SU-DHL-6 (cell line): ENCODE data around the gene SPINK6.

Experiments used
- H2AFZ ChIP-seq: fragments of 200-600 bp; sonication (generic); 2 replicates; pipeline ENCODE4 v1.6.1; 2014; ENCODE audit warnings: low read depth, mild to moderate bottlenecking, moderate library complexity, mixed read lengths, antibody characterized with exemption, low read length; ENCODE audit not compliant: severe bottlenecking
- H3F3A ChIP-seq: fragments of 200-600 bp; shearing (Covaris generic); 2 replicates; pipeline ENCODE4 v1.6.0; 2016; ENCODE audit warnings: antibody characterized with exemption, mild to moderate bottlenecking; ENCODE audit not compliant: insufficient read depth
- H3K27ac ChIP-seq: fragments of 200-600 bp; sonication (generic); 2 replicates; pipeline ENCODE4 v1.5.1; 2016; ENCODE audit warnings: low read depth, mild to moderate bottlenecking, low read length, moderate library complexity, mixed read lengths
- H3K27me3 ChIP-seq: fragments of 200-600 bp; sonication (generic), shearing (Covaris generic); 2 replicates; pipeline ENCODE4 v1.6.0; 2014; ENCODE audit warnings: mild to moderate bottlenecking, low read length
- H3K36me3 ChIP-seq: fragments of 200-600 bp; sonication (generic); 2 replicates; pipeline ENCODE4 v1.6.1; 2014; ENCODE audit warnings: mild to moderate bottlenecking, low read length, mixed read lengths
- H3K4me2 ChIP-seq: fragments of 300-600, 200-600 bp; shearing (Covaris generic), sonication (generic); 2 replicates; pipeline ENCODE4 v1.6.0; 2014; ENCODE audit warnings: low read length, low read depth, mild to moderate bottlenecking; ENCODE audit not compliant: poor library complexity, severe bottlenecking
- H3K4me3 ChIP-seq: fragments of 200-600 bp; sonication (generic); 2 replicates; pipeline ENCODE4 v1.5.1; 2014; ENCODE audit warnings: antibody characterized with exemption, low read length, mild to moderate bottlenecking, mixed read lengths; ENCODE audit not compliant: insufficient read depth, poor library complexity, severe bottlenecking
- H3K79me2 ChIP-seq: fragments of 200-600 bp; sonication (generic); 2 replicates; pipeline ENCODE4 v1.6.1; 2014; ENCODE audit warnings: mild to moderate bottlenecking, low read length, moderate library complexity; ENCODE audit not compliant: insufficient read depth
- H3K9ac ChIP-seq: fragments of 200-600 bp; sonication (generic); 2 replicates; pipeline ENCODE4 v1.7.0; 2014; ENCODE audit warnings: mild to moderate bottlenecking, low read length
- H3K9me2 ChIP-seq: fragments of 200-600 bp; sonication (generic); replicated peaks from 2 replicates; pipeline ENCODE4 v1.6.1; 2014; ENCODE audit warnings: low read length; ENCODE audit not compliant: insufficient read depth
- H3K9me3 ChIP-seq: fragments of 200-600 bp; sonication (generic); 2 replicates; pipeline ENCODE4 v1.6.1; 2014; ENCODE audit warnings: low read length, mixed read lengths; ENCODE audit not compliant: insufficient read depth
- H4K20me1 ChIP-seq: fragments of 200-600 bp; sonication (generic); 2 replicates; pipeline ENCODE4 v1.6.1; 2014; ENCODE audit warnings: low read depth, mild to moderate bottlenecking, antibody characterized with exemption, low read length, moderate library complexity, mixed read lengths
- EZH2phosphoT487 ChIP-seq: fragments of 200-600 bp; sonication (generic), shearing (Covaris generic); conservative IDR thresholded peaks from 2 replicates; pipeline ENCODE4 v1.6.1; 2018; ENCODE audit warnings: mild to moderate bottlenecking, antibody characterized with exemption, low read length, moderate library complexity, mixed read lengths
- TF ChIP-seq, protein P1 (sequence below): fragments of 200-600 bp; sonication (generic); IDR thresholded peaks from one replicate; pipeline ENCODE4 v1.5.1; 2017; ENCODE audit warnings: antibody characterized with exemption, mild to moderate bottlenecking, low read length, moderate library complexity; ENCODE audit not compliant: insufficient read depth, poor library complexity, severe bottlenecking

Gene SPINK6

DNA sequence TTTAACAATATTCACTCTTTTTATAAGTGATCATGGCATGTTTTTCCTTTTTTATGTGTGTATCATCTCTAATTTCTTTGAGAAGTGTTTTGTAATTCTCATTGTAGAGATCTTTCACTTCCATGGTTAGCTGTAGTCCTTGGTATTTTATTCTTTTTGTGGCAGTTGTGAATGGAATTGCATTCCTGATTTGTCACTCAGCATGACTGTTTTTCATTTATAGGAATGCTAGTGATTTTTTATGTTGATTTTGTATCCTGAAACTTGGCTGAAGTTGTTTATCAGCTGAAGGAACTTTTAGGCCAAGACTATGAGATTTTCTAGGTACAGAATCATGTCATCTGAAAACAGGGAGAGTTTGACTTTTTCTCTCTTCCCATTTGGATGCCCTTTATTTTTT, 52.6 kb downstream of the SPINK6 start:
- Histone ChIP-seq H3K4me2 (no peak overlapping the region), H3K9me2 (no peaks in the 10 kb centered on the region), H2AFZ (no peak overlapping the region), H3K9ac (no peak overlapping the region), H3K9me3 (no peaks in the 10 kb centered on the region), H3K36me3 (no peaks in the 10 kb centered on the region), H3F3A (no peaks in the 10 kb centered on the region), H3K27me3 (no peaks in the 10 kb centered on the region), H3K79me2 (no peaks in the 10 kb centered on the region), H4K20me1 (no peaks in the 10 kb centered on the region), H3K27ac (no peak overlapping the region), H3K4me3 (no peak overlapping the region)
- TF ChIP-seq, protein P1, sequence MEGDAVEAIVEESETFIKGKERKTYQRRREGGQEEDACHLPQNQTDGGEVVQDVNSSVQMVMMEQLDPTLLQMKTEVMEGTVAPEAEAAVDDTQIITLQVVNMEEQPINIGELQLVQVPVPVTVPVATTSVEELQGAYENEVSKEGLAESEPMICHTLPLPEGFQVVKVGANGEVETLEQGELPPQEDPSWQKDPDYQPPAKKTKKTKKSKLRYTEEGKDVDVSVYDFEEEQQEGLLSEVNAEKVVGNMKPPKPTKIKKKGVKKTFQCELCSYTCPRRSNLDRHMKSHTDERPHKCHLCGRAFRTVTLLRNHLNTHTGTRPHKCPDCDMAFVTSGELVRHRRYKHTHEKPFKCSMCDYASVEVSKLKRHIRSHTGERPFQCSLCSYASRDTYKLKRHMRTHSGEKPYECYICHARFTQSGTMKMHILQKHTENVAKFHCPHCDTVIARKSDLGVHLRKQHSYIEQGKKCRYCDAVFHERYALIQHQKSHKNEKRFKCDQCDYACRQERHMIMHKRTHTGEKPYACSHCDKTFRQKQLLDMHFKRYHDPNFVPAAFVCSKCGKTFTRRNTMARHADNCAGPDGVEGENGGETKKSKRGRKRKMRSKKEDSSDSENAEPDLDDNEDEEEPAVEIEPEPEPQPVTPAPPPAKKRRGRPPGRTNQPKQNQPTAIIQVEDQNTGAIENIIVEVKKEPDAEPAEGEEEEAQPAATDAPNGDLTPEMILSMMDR, result no peak
- TF ChIP-seq EZH2phosphoT487, result no peak

DNA sequence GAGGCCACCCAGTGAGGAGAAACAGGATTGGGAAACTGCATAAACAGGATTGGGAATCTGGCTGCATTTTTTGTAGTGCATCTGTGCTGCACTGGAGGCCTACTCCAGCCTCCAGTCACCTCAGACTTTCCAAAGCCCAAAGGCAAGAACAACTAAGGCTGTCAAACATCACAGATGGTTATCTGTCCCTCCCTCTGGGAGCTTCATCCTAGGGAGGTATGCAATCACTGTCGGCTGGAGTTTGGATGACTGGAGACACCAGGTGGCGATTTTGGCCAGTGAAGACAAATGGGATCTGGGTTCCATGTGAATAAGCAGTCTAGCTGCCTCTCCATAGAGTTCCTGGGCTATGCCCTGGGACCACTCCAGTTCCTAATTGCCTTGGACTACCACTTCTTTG, 56.4 kb downstream of the SPINK6 start:
- no peaks in the 10 kb centered on the region for H3K9me2 ChIP-seq
- no peak overlapping the region for H3K4me2 ChIP-seq
- no peaks in the 10 kb centered on the region for H4K20me1 ChIP-seq
- H3K36me3 ChIP-seq, result no peaks in the 10 kb centered on the region
- no peak overlapping the region for H2AFZ ChIP-seq
- no peak overlapping the region for H3K9ac ChIP-seq
- no peak overlapping the region for H3K27ac ChIP-seq
- H3F3A ChIP-seq, result no peaks in the 10 kb centered on the region
- H3K79me2 ChIP-seq, result no peaks in the 10 kb centered on the region
- no peak overlapping the region for H3K4me3 ChIP-seq
- TF ChIP-seq, protein P1, result no peak
- no peak for TF ChIP-seq EZH2phosphoT487
- no peaks in the 10 kb centered on the region for H3K9me3 ChIP-seq
- no peaks in the 10 kb centered on the region for H3K27me3 ChIP-seq

DNA sequence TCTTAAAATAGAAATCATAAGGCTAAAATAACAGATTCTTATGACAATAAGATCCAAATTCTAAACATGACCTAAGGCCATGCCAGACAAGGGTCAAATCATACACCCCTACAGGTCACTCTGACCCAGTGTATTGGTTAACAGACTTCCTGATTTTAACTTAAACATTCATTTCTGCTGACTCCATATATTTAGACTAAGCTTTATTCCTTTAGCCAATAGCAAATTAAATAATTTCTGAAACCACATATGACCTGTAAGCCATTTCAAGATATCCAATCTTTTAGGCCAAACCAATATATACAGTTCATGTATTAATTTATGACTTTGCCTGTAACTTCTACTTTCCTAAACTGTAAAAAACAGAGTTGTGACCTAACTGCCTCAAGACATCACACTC, 58.4 kb downstream of the SPINK6 start:
- no peak for TF ChIP-seq EZH2phosphoT487
- TF ChIP-seq, protein P1, result no peak
- Histone ChIP-seq H3K79me2 (no peaks in the 10 kb centered on the region), H4K20me1 (no peaks in the 10 kb centered on the region), H3K9me2 (no peaks in the 10 kb centered on the region), H3K36me3 (no peaks in the 10 kb centered on the region), H3F3A (no peaks in the 10 kb centered on the region), H3K27me3 (no peaks in the 10 kb centered on the region), H3K9me3 (no peaks in the 10 kb centered on the region), H3K4me2 (no peak overlapping the region), H2AFZ (no peak overlapping the region), H3K9ac (no peak overlapping the region), H3K27ac (no peak overlapping the region), H3K4me3 (no peak overlapping the region)
